OCI-LY3 (cell line): Measurements from ENCODE around the gene SUCNR1.
A peak's percentile ranks its signal among the peaks of the same experiment; 100 is the strongest.

Experiments used
- H2AFZ ChIP-seq: fragments of 200-600, 300-600 bp; shearing (Covaris generic); 2 replicates; pipeline ENCODE4 v1.6.0; 2014; ENCODE audit warnings: antibody characterized with exemption, low read depth, low read length
- H3K27ac ChIP-seq: fragments of 200-600, 300-600 bp; sonication (generic); 2 replicates; pipeline ENCODE4 v1.5.1; 2014; ENCODE audit warnings: mild to moderate bottlenecking, low read length, moderate library complexity, mixed read lengths
- H3K27me3 ChIP-seq: fragments of 200-600, 300-600 bp; sonication (generic); 2 replicates; pipeline ENCODE4 v1.6.1; 2014; ENCODE audit warnings: low read depth, low read length, mixed read lengths
- H3K36me3 ChIP-seq: fragments of 200-600, 300-600 bp; sonication (generic); replicated peaks from 2 replicates; pipeline ENCODE3; 2014; ENCODE audit warnings: low read depth, low read length, mixed read lengths
- H3K4me1 ChIP-seq: fragments of 300-600, 200-600 bp; sonication (generic); 2 replicates; pipeline ENCODE4 v1.6.1; 2014; ENCODE audit warnings: low read length, mixed read lengths
- H3K4me2 ChIP-seq: fragments of 200-600, 300-600 bp; sonication (generic); 2 replicates; pipeline ENCODE4 v1.6.1; 2014; ENCODE audit warnings: low read length, mixed read lengths
- H3K4me3 ChIP-seq: fragments of 300-600, 200-600 bp; sonication (generic); 2 replicates; pipeline ENCODE4 v1.5.1; 2014; ENCODE audit warnings: antibody characterized with exemption, mild to moderate bottlenecking, low read length, moderate library complexity
- H3K79me2 ChIP-seq: fragments of 300-600, 200-600 bp; shearing (Covaris generic); 2 replicates; pipeline ENCODE4 v1.6.1; 2014; ENCODE audit warnings: mild to moderate bottlenecking, low read length, mixed read lengths
- H3K9ac ChIP-seq: fragments of 300-600, 200-600 bp; shearing (Covaris generic); 2 replicates; pipeline ENCODE4 v1.6.0; 2014; ENCODE audit warnings: mild to moderate bottlenecking, low read length, moderate library complexity
- H3K9me3 ChIP-seq: fragments of 200-600, 300-600 bp; shearing (Covaris generic); 2 replicates; pipeline ENCODE4 v1.6.1; 2014; ENCODE audit warnings: low read length, mixed read lengths; ENCODE audit not compliant: insufficient read depth
- H4K20me1 ChIP-seq: fragments of 200-600, 300-600 bp; sonication (generic); 2 replicates; pipeline ENCODE4 v1.6.1; 2016; ENCODE audit warnings: low read length, mixed read lengths; ENCODE audit not compliant: insufficient read depth
- EZH2phosphoT487 ChIP-seq: fragments of 200-600 bp; shearing (Covaris generic); IDR thresholded peaks from 2 replicates; pipeline ENCODE4 v1.6.1; 2018; ENCODE audit warnings: antibody characterized with exemption, mixed run types, low read depth
- TF ChIP-seq, protein P1 (sequence below): fragments of 200-600, 300-600 bp; sonication (generic); IDR thresholded peaks from 2 replicates; pipeline ENCODE4 v1.5.1; 2014; ENCODE audit warnings: antibody characterized with exemption, low read length, low read depth

The SUCNR1 gene

DNA sequence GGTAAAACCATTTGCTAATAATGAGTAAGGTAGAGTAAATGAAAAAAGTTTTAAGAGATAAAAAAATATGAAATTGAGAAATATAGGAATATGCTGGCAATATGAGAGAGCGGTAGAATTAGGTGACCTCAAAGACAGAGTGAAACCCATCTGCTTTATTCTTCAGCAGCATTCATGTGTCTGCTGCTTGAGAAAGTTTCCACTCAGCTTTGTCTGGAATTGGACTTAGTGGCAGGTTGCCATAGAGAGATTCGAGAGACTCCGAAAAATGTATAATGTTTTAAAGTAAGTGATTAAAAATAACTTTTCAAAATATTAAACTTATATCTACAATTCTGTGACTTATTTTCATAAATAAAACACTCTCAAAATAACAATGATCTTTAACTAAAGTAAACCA is 5.0 kb downstream of the SUCNR1 start:
- Histone ChIP-seq H3K36me3 (no peaks in the 10 kb centered on the region), H3K9me3 (no peaks in the 10 kb centered on the region), H2AFZ (no peak overlapping the region), H3K4me1 (peaks cover 37% of the 10 kb centered on the region), H3K4me3 (no peak overlapping the region), H3K27ac (no peak overlapping the region), H3K27me3 (no peaks in the 10 kb centered on the region), H4K20me1 (no peaks in the 10 kb centered on the region), H3K4me2 (no peak overlapping the region), H3K79me2 (no peaks in the 10 kb centered on the region), H3K9ac (no peak overlapping the region)
- no peak for TF ChIP-seq EZH2phosphoT487
- TF ChIP-seq, protein P1, sequence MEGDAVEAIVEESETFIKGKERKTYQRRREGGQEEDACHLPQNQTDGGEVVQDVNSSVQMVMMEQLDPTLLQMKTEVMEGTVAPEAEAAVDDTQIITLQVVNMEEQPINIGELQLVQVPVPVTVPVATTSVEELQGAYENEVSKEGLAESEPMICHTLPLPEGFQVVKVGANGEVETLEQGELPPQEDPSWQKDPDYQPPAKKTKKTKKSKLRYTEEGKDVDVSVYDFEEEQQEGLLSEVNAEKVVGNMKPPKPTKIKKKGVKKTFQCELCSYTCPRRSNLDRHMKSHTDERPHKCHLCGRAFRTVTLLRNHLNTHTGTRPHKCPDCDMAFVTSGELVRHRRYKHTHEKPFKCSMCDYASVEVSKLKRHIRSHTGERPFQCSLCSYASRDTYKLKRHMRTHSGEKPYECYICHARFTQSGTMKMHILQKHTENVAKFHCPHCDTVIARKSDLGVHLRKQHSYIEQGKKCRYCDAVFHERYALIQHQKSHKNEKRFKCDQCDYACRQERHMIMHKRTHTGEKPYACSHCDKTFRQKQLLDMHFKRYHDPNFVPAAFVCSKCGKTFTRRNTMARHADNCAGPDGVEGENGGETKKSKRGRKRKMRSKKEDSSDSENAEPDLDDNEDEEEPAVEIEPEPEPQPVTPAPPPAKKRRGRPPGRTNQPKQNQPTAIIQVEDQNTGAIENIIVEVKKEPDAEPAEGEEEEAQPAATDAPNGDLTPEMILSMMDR = no peak

DNA sequence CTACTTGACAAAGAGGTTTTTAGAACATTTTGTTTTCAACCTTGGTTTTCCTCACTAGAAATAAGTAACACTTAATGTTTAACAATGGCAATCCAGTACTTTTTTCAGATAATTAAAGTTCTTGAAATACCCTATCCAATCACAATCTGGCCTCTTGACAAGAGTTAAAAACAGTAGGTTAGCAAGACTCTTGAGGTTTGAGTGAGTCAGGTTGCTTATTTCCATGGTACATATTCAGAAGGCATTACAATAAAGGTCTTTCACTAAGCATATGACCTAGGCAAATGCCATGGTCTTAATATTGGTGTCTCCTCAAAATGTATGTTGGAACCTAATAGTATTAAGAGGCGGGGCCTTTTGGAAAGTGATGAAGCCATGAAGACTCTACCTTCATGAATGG is 5.6 kb downstream of the SUCNR1 start:
- peak overlapping the region; percentile 50; the same call in 1 of the 2 replicates for H3K4me3 ChIP-seq
- TF ChIP-seq, protein P1 = no peak
- no peak for TF ChIP-seq EZH2phosphoT487
- peak overlapping the region; percentile 17; the same call in 1 of the 2 replicates for H2AFZ ChIP-seq
- H3K27me3 ChIP-seq = no peaks in the 10 kb centered on the region
- no peaks in the 10 kb centered on the region for H3K9me3 ChIP-seq
- no peaks in the 10 kb centered on the region for H3K79me2 ChIP-seq
- H3K4me1 ChIP-seq = peaks cover 35% of the 10 kb centered on the region
- no peaks in the 10 kb centered on the region for H4K20me1 ChIP-seq
- H3K36me3 ChIP-seq = no peaks in the 10 kb centered on the region
- peak overlapping the region; percentile 67 for H3K4me2 ChIP-seq
- peak overlapping the region; percentile 63 for H3K27ac ChIP-seq
- no peak overlapping the region for H3K9ac ChIP-seq

DNA sequence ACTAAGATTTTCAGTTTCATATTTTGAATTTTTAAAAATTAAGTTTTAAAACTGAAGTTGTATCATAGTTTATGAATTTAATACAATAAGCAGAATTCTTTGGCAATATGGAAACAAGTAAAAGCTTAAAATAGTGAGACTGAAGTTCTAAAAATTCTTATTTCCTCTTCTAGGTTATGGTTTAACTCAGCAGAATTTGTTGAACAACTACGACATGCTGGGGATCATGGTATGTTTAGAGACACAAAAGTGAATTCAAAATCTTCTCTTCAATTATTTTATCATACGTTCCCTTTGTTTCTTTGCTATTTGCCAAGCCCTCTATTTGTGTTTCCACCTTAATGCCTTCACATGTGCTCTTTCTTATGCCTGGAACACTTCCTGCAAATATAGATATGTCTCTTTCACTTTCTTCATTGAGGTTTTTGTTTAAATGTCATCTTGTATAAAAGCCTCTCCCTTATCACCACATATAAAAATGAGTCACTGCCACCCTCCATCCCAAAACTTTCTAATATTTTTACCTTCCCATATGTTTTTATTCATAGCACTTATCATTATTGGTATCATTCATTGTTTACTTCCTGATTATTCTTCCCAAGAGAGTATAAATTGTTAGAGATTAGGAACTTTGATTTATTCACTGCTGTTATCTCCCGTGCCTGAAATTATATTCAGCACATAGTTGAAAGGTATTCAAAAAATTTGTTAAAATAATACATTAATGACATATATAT is 6.4 kb downstream of the SUCNR1 start:
- no peaks in the 10 kb centered on the region for H3K9me3 ChIP-seq
- no peaks in the 10 kb centered on the region for H4K20me1 ChIP-seq
- H3K9ac ChIP-seq = peak overlapping the region; percentile 42; the same call in 1 of the 2 replicates
- H3K79me2 ChIP-seq = no peaks in the 10 kb centered on the region
- H3K36me3 ChIP-seq = no peaks in the 10 kb centered on the region
- peaks cover 34% of the 10 kb centered on the region for H3K4me1 ChIP-seq
- H3K27ac ChIP-seq = peak overlapping the region; percentile 63
- TF ChIP-seq, protein P1 = no peak
- TF ChIP-seq EZH2phosphoT487 = no peak
- H3K4me3 ChIP-seq = peak overlapping the region; percentile 50
- no peaks in the 10 kb centered on the region for H3K27me3 ChIP-seq
- peak overlapping the region; percentile 69 for H2AFZ ChIP-seq
- peak overlapping the region; percentile 67 for H3K4me2 ChIP-seq

DNA sequence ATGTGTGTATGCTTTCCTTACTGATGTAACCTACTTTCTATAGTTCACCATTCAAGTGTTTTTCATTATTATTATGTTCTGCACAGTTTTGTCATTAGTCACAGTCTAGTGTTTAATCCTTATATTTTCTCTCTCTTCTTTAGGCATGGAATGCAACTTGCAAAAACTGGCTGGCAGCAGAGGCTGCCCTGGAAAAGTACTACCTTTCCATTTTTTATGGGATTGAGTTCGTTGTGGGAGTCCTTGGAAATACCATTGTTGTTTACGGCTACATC is 6.9 kb downstream of the SUCNR1 start:
- H3K79me2 ChIP-seq = no peaks in the 10 kb centered on the region
- H3K4me2 ChIP-seq = peak overlapping the region; percentile 67; the same call in 1 of the 2 replicates
- no peak overlapping the region for H3K9ac ChIP-seq
- no peak for TF ChIP-seq EZH2phosphoT487
- TF ChIP-seq, protein P1 = no peak
- H3K36me3 ChIP-seq = no peaks in the 10 kb centered on the region
- H3K4me1 ChIP-seq = peaks cover 29% of the 10 kb centered on the region
- H3K9me3 ChIP-seq = no peaks in the 10 kb centered on the region
- H3K27me3 ChIP-seq = no peaks in the 10 kb centered on the region
- H4K20me1 ChIP-seq = no peaks in the 10 kb centered on the region
- H3K27ac ChIP-seq = no peak overlapping the region
- H2AFZ ChIP-seq = no peak overlapping the region
- H3K4me3 ChIP-seq = no peak overlapping the region
